Peyer's patch (tissue), 4 donors: Measurements from ENCODE around the gene MACROH2A1.

Experiments used
- POLR2A ChIP-seq, 2 donors: fragments of 450-650 bp; IDR thresholded peaks; one replicate each; pipeline ENCODE4 v1.5.1; 2017; ENCODE audit warnings: antibody characterized with exemption in 2 of 2, mild to moderate bottlenecking in 2 of 2, moderate library complexity in 2 of 2
- TF ChIP-seq, protein P1 (sequence below), 6 experiments: fragments of 450-650 bp in 4 of 6; fragments of 200-600 bp in 2 of 6; sonication (generic) in 1 of 6; IDR thresholded peaks; one replicate each; pipeline ENCODE4 v1.5.1; 2017 to 2019; ENCODE audit warnings: antibody characterized with exemption in 6 of 6, mild to moderate bottlenecking in 3 of 6, moderate library complexity in 1 of 6

DNA sequence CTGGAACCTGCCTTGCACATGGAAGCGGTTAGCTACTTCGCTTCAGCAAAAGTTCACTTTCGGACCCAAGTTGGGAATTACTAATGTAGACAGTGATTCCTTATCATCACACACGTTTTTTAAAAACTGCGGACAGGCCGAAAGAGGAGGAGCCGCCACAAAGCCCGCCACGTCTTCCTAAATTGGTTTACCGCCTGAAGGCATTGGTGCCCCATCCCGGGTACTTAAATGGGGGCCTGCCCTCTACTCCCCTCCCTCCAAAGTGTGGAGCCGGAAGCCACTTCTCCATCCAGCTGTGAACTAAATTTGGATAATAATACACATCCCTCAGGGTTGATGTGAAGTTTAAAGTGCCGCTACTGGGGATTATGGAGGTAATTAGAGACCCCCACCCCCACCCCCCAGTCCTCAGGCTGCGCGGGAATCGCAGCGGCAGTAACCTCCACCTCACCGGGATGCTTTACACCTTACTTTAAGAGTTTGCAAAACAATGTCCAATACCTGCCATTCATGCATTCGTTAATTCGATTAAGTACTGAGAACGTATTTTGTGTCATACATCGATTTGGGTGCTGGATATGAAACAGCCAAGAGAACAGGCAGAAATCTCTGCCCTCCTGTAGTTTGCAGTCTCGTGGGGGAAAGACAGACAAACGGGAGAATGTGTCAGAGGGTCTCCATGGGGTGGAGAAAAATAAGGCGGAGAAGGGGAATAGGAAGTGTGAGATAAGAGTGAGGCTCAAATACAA, 937 bp upstream of the MACROH2A1 start:
- TF ChIP-seq, protein P1, sequence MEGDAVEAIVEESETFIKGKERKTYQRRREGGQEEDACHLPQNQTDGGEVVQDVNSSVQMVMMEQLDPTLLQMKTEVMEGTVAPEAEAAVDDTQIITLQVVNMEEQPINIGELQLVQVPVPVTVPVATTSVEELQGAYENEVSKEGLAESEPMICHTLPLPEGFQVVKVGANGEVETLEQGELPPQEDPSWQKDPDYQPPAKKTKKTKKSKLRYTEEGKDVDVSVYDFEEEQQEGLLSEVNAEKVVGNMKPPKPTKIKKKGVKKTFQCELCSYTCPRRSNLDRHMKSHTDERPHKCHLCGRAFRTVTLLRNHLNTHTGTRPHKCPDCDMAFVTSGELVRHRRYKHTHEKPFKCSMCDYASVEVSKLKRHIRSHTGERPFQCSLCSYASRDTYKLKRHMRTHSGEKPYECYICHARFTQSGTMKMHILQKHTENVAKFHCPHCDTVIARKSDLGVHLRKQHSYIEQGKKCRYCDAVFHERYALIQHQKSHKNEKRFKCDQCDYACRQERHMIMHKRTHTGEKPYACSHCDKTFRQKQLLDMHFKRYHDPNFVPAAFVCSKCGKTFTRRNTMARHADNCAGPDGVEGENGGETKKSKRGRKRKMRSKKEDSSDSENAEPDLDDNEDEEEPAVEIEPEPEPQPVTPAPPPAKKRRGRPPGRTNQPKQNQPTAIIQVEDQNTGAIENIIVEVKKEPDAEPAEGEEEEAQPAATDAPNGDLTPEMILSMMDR (IDR thresholded peaks at IDR 0.05): no peak
- no peak for TF ChIP-seq POLR2A (IDR thresholded peaks at IDR 0.05)
